ENCODE results near the gene PRAME.
"Not testable (repeated sequence)": the region's sequence is repeated elsewhere in the genome, so short reads cannot be mapped to it uniquely, and the experiment has no call there.

PRAME gene, protein sequence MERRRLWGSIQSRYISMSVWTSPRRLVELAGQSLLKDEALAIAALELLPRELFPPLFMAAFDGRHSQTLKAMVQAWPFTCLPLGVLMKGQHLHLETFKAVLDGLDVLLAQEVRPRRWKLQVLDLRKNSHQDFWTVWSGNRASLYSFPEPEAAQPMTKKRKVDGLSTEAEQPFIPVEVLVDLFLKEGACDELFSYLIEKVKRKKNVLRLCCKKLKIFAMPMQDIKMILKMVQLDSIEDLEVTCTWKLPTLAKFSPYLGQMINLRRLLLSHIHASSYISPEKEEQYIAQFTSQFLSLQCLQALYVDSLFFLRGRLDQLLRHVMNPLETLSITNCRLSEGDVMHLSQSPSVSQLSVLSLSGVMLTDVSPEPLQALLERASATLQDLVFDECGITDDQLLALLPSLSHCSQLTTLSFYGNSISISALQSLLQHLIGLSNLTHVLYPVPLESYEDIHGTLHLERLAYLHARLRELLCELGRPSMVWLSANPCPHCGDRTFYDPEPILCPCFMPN

DNA sequence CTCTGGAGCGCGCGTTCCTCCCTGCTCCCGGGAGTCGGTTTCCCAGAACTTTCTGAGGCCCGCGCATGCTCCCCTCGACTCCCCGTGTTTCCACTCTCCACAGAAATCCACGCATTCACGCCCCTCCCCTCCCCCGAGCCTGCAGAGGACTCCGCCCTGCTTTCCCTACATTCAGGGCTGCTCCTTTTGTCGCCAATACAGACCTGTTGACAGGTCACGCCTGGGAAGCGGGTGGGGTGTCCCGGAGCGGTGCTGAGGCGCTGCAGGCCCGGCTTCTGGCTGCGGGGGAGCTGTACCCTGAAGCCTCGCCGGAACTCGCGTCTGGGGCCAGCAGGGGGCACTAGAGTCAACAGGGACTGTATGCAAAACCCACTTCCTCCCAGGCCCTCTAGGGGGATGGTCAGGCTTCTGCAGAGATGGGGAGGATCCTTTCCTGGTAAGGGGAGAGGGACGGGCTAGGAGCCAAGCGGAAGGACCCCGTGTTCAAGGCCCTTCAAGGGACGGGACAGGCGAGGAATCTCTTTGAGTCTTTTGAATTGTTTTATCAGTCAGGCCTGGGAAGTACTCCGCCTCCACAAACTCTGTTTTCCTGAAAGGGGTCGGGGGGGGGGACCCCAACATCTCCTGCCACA lies at the start of gene PRAME:
Gene PRAME (minus strand): TSS at position 294 of the 632 bp plus-strand sequence. CDS start 2,433 bp downstream, outside the sequence.
- peak; percentile 74 for DNase-seq

DNA sequence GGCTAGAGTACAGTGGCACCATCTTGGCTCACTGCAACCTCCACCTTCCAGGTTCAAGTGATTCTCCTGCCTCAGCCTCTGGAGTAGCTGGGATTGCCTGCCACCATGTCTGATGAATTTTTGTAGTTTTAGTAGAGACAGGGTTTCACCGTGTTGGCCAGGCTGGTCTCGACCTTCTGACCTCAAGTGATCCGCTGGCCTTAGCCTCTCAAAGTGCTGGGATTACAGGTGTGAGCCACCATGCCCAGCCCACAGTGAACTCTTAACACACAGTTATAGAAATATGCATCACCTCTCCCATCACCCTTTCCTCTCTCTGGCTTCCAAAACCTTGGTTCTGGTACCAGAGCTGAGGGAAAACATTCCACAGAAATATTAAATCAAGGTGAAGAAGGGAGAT lies 49.0 kb upstream of the PRAME start:
- not testable (repeated sequence) for DNase-seq

DNA sequence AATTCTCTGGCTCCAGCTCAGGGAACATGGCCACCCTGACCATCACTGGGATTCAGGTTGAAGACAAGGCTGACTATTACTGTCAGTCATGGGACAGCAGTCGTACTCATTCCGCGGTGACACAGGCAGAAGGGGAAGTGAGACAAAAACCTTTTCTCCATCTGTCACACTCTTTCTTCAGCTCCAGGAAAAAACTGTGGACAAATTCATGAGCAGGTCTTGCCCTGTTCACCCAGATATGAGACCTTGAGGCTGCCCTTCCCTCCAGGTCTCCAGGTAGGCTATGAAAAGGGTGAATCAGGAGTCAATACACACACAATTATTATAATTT lies 46.0 kb upstream of the PRAME start:
- no peak for DNase-seq

DNA sequence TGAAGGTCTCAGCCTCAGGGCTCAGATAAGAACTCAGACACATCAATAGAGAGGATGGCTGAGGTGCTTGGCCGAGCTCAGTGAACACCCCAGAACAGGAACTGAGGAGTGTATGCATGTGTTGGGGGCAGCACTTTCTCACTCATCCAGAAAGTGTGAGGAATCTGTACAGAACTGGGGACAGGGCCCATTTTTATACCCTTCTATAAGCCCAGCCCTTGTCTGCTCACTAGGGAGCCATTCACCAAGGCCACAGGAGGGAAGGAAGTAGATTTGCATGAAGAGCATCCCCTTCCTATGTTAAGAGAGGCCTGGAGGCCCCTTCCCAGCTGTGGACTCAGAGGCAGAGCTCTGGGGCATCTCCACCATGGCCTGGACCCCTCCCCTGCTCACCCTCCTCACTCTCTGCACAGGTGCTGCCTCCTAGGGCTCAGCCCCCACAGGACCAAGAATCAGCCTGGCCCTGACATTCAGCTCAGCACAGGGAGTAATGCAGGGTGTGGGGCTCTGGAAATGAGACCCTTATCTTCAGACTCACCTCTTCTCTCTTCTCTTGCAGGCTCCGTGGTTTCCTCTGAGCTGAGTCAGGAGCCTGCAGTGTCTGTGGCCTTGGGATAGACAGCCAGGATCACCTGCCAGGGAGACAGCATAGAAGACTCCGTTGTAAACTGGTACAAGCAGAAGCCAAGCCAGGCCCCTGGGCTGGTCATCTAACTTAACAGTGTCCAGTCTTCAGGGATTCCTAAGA lies 45.4 kb upstream of the PRAME start:
- no peak for DNase-seq

DNA sequence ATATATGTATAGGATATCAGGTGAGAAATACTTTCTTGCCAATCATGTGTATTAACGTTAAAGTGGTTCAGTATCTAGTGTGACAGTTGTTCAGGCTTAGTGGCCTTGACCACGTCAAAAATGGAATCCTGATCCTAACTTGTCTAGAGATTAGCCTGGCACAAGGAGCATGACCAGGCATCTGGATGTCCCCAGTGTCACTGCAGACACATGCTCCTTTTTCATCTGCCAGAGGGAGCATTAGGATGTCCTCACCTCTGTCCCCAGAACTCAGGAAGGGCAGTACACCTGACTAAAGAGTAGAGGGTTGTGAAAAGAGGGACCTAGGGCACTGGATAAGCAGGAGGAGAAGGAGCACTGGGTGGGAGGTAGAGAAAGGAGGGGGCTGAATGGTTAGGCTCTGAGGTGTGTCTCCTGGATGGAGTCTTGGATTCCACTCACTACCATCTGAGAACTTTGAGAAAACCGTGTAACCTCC lies 44.4 kb upstream of the PRAME start:
- DNase-seq: no peak

DNA sequence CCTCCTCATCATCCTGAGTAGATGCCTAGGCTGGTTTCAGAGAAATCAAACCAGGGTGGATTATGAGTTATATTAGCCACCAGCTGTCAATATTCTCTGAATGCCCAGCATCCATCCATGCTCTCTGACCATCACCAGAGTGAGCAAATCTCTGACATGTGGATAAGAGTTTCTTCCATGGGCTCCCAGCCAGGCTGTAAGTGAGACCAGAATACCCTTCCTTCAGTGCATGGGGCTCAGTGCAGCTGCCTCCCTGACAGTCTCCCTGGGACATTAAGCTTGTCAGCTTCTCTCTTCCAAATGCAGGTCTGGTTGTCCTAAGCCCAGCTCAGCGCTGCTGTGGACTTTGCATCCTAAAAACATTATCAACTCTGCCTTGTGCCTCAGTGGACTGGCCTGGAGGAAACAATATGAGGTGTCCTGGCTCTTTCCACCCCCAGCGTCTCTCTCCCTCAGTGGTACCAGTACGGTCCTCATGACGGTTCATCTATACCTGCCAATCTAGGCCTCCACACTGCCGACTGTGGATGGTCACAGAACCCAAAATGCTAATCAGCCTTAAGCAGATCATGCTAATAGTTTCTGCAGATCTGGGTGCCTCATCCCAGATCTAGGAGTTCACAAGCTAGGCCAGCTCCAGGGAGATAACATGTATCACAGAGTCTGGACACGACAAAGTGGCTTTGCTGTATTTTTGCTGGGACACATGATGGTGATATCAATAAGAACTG lies 41.6 kb upstream of the PRAME start:
- no peak for DNase-seq

DNA sequence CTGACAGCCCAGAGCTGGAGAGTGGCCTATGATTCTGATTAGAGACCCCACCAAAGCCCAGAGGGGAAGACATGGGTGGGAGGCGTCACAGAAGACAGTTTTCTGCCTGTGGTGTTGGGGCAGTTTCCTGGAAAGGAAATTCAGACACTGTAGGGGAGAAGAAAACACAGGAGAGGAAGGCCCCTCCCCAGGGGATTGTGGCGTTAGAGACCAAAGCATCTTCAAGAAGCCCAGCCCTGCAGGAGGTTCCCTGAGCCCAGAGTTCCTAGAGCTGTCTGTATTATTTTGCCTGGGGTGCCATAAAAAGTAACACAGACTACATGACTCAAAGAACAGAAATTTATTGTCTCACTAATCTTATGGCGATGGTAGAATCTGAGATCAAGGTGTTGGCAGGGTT lies 40.2 kb upstream of the PRAME start:
- DNase-seq: peak; percentile 43

DNA sequence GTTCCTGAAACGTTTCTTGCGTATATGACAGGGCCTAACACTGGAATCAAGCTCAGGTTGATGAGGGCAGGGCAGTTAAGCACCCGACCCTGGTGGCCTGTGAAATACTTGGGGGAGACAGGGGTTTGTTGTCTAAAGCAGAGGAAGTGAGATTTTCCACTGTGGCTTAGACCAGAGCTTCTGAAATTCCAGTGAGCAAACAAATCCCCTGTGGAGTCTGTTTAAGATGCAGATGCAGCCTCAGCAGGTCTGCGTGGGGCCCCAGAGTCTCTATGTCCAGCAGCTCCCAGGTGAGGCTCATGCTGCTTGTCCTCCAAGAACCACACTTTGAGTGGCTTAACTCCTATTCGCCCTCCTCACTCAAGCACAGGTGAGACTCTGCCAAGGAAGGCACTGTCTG lies 39.1 kb upstream of the PRAME start:
- peak; percentile 41 for DNase-seq

DNA sequence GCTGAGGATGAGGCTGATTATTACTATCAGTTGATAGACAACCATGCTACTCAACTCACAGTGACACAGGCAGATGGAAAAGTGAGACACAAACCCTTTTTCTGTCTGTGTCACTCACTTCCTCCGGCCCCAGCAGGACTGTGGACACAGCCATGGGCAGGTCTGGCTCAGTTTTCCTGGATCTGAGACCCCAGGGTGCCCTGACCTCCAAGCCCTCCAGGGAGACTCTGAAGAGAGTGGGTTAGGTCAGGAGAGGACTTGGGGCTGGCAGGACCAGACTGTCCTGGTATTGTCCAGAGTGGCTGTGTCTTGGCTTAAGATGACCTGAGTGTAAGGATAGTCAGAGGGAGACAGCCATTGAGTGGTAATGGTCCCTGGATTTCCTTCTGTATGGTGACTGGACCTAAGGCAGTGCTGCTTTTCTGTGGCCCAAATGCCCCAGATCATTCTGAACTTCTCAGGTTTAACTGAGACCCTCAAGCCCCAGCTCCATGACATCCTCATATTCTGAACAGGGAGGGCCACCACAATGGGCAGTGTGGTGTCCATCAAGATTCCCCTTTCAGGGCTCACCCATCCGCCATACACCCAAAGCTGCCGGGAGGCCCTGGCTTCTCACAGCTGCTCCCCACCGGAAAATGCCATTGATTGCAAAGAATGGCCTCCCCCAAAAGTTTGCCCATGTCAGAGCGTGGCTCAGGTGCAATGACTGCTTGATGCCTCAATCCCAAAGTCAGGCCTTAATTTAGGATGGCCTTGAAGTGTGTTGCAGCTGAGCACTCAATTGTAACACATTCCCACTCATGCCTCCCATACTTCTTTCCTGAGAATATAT lies 36.2 kb upstream of the PRAME start:
- DNase-seq: peak; percentile 22

DNA sequence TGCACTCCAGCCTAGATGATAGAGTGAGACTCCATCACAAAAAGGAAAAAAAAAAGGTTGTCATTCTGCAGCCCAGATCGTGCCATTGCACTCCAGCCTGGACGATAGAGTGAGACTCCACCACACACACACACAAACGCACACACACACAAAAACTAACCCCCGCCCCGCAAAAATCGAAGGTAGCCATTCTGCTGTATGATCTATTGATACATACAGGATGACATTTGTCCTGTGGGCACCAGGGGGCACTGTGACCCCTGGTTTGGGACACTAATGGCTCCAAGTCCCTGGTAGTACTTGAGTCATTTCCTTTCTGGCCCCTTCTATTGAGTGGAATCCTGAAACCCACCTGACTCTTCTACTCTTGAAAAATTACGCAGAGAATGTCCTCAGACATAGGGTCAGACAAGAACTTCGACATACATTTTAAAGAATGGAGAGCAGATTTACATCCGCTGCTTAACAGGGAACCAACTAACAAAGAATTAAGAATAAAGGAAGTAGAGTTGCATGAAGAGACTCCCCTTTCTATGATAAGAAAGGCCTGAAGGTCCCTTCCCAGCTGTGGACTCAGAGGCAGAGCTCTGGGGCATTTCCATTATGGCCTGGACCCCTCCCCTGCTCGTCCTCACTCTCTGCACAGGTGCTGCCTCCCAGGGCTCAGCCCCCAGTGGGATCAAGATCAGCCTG lies 35.0 kb upstream of the PRAME start:
- peak; percentile 74 for DNase-seq

DNA sequence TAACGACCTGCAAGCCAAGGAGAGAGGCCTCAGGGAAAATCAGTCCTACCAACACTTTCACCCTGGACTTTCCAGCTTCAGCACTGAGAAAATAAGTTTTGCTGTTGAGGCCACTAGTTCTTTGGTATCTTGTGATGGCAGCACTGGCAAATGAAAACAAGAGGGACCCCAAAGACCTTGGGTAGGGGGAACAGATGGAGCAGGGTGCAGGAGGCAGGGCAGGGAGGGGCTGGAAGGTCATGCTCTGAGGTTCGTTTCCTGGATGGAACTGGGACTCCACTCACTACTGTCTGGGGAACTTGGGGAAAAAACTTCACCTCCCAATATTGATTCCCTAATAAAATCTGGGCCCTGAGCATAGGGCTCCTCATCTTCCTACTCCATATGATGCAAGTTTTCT lies 34.2 kb upstream of the PRAME start:
- peak; percentile 24 for DNase-seq

DNA sequence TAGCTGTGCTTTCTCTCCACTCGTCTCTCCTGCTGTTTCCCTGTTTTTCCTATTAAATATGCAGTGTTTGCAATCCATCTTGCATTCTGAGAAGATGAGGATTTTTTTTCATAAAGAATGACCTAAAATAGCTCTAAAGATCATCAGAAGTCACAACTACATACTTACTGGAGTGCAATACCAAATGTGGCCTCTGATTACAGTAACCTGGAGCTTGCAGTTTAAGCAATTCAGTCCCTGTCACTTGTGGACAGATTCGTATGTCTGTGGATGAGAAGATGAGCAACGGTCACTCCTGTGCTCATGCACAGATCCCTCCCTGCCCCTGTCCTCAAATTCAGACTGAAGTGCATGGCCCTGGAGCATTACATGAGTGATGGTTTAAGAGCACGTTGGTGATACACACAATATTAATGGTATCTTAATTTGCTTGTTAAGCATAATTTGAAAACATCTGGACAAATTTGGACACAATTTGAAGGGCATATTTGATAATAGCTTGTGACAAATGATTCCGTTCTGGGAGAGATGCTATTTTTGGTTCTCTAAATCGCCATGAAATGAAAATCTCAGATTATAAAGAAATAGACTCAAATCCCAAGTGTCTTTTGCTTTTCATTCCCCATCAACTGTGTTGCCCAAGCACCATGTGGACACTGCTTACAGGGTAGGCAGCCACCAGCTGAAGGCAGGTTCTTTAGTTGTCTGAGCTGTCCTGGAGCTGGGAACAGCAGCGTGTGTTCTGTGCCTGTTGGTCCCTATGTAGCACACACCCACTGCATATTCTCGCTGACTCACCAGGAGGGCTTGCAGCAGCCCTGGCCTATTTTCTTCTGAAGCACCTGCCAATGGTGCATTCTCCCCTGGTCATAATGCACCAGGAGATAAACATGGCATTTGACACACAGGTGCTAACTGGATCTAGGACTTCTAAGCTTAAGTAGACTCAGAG lies 32.6 kb upstream of the PRAME start:
- peak; percentile 67 for DNase-seq

DNA sequence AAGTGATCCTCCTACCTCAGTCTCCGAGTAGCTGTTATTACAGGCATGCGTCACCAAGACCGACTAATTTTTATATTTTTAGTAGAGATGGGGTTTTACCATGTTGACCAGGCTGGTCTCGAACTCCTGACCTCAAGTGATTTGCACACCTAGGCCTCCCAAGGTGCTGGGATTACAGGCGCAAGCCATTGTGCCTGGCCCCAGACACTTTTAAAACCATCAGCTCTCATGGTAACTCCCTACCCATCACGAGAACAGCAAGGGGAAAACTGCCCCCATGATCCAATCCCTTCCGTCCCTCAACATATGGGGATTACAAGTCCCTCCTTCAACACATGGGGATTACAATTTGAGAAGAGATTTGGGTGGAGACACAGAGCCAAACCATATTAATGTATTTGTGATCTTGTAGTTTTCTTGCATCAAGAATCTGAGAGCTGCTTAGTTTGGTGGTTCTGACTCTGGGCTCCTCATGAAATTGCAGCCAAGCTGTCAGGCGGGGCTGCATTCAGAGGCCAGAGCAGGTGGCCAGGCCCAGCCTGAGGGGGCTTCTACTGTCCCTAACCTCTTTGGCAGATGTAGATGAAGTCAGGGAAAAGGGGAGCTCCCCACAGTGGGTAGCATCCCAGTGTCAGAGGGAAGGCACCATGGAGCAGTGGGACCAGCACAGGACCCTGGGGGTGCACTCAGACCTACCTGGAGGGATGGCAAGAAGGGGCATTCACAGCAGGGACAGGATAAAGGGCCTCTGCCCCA lies 31.2 kb upstream of the PRAME start:
- peak; percentile 40 for DNase-seq

DNA sequence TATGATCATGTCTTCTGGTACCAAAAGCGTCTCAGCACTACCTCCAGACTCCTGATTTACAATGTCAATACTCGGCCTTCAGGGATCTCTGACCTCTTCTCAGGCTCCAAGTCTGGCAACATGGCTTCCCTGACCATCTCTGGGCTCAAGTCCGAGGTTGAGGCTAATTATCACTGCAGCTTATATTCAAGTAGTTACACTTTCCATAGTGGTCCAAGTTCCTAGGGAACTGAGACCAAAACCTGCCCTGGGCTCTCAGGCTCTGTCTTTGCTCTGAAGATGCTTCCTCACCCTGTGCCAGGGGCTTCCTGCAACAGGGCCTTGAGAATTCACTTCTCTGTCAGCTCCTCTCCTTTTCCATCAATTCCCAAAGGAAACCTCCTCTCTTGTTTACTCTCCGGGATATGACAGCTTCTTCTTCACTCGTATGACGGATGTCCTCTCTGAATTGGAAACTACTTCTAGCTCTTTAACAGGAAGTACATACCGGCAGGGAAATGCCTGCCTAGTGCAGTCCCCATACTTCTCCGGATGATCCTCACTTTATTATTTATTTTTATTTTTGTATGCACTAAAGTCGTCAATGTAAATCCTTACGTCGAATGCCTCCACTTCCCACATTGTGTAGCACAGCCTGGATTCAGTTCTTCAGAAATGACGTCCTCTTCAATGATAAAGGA lies 29.6 kb upstream of the PRAME start:
- DNase-seq: peak; percentile 31

DNA sequence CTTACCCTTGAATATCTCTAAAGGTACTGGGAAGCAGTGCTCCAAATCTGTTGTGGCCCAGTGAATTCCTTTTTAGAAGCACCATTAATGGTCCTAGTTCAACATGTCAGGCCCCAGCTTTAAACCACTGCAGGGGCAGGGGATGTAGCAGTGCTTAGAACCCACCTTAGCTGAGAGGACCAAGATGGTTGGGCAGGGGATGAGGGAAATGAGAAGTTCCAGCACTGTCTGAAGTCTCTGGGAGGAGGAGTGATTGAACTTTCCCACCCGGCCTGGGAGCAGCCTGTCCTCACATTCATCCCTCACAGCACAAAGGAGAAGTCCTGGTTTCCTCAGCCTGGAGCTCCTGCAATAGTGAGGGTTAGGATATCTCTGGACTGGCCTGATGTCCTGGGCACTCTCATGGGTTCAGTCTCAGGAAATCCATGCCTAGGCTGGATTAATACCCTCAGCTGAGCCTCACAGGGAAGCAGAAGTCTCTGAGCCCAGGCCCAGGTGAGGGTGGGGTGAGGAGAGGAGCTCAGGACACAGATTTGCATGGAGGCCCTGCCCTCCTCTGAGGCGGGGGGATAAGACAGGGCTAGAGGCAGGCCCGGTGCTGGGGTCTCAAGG lies 28.6 kb upstream of the PRAME start:
- DNase-seq: peak; percentile 41

DNA sequence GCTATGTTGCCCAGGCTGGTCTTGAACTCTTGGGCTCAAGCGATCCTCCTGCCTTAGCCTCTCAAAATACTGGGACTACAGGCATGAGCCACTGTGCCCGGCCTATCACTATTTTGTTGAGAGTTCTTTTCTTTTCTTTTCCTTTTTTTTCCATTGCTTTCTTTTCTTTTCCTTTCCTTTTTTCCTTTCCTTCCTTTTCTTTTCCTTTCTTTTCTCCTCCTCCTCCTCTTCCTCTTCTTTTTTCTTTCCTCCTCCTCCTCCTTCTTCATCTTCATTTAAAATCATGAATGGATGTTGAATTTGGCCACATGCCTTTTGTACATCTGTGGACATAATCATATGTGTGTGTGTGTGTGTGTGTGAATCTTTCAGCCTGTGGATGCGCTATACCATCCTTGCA lies 25.7 kb upstream of the PRAME start:
- no peak for DNase-seq

DNA sequence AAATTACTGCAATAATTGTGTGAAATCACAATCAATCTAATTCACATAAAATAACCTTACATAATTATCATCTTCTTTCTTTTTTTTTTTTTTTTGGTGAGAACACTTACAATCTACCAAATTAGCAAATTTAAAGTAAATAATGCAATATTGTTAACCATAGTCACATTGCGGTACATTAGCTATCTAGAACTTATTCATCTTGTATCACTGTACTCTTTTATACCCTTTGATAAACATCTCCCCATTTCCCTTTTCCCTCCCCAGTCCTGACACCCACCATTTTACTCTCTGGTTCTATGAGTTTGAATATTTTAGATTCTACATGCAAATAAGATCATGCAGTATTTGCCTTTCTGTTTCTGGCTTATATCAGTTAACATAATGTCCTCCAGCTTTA lies 24.0 kb upstream of the PRAME start:
- no peak for DNase-seq

DNA sequence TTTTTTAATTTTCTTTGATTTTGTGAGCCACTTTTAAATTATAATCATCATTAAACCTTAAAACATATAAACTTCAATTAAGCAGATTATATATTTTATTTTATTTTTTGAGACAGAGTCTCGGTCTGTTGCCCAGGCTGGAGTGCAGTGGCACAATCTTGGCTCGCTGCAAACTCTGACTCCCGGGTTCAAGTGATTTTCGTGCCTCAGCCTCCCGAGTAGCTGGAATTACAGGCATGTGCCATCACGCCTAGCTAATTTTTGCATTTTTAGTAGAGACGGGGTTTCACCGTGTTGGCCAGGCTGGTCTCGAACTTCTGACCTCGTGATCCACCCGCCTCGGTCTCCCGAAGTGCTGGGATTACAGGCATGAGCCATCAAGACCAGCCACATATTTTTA lies 22.5 kb upstream of the PRAME start:
- not testable (repeated sequence) for DNase-seq
